Stimulated activated CD4-positive, alpha-beta T cell treated with anti-CD3 and anti-CD28 coated beads, Interleukin-15, amount 100 ng/mL, for 24 hours (primary cell): ENCODE results near the gene TRAFD1.
"Not testable (repeated sequence)": the region's sequence is repeated elsewhere in the genome, so short reads cannot be mapped to it uniquely, and the experiment has no call there.

Source experiments
- DNase-seq: peaks from one replicate; pipeline ENCODE4 v3.0.0-alpha.2; 2020

TRAFD1 gene

DNA sequence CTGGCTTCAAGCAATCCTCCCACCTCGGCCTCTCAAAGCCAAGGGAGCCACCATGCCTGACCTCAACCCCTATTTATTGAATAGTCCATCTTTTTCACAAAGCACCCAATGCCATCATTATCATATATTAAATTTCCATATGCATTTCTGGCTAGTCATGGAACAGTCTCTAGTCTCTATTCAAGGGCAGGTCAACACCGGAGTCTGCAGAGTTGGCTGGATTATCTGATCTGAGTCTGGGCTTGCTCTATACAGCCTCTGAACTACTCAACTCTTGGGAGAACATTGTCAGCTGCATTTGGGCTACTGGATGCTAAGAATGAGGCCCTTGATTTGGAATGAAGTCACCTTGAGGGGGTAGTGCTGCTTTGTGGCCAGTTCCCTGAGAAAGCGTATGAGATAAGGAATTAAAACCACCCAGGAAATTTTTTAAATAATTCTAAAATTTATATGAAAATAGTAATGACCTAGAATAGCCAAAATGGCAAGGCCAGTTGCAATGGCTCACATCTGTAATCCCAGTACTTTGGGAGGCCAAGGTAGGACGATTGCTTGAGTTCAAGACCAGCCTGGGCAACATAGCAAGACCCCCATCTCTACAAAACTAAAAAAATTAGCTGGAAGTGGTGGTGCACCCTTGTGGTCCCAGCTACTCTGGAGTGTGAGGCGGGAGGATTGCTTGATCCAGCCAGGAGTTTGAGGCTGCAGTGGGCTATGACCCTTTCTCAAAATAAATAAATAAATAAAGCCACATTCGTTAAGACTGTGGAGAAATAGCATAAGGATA lies 9.9 kb upstream of the TRAFD1 start:
- DNase-seq: no peak

DNA sequence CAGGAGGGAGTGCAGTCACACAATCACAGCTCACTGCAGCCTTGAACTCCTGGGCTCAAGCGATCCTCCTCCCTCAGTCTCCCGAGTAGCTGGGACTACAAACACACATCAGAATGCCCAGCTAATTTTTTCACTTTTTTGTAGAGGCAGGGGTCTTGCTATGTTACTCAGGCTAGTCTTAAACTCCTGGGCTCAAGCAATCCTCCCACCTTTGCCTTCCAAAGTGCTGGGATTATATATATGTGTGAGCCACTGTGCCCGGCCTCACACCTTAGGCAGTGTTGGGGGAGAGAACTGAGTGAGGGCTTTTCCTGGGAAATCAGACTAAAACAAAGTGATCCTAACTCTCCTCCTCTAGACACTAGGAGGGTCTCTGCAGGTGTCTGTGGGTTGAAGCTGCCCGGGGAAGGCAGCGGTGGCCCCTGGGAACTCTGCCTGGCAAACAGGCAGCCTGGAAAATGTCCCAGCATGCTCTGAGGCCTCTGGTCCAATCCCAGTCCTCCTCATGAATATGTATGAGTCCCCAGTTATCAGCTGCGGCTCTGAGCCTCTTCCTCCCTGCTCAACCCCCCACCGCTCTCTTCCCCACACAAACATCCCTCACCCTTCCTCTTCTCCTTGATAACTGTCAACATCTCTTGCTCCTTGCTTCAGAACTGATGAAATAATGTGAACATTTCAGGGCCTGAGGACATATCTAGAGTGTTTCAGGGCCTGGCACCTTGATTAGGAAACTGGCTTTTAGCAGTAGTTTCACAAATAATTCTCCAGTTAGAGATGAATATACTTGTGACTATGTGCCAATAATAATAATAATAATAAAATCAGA lies 8.9 kb upstream of the TRAFD1 start:
- DNase-seq: no peak

DNA sequence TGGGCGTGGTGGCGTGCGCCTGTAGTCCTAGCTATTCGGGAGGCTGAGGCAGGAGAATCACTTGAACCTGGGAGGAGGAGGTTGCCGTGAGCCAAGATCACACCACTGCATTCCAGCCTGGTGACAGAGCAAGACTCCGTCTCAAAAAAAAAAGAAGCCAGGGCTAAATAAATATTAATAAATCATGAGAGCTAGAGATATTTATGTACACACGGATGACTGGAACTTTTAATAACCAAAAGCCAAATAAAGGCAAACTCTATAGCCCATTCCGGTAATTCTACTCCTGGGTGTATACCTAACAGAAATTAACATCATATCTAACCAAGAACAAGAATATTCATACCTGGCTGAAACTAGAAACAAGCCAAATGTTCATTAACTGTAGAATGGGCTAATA lies 7.7 kb upstream of the TRAFD1 start:
- no peak for DNase-seq

DNA sequence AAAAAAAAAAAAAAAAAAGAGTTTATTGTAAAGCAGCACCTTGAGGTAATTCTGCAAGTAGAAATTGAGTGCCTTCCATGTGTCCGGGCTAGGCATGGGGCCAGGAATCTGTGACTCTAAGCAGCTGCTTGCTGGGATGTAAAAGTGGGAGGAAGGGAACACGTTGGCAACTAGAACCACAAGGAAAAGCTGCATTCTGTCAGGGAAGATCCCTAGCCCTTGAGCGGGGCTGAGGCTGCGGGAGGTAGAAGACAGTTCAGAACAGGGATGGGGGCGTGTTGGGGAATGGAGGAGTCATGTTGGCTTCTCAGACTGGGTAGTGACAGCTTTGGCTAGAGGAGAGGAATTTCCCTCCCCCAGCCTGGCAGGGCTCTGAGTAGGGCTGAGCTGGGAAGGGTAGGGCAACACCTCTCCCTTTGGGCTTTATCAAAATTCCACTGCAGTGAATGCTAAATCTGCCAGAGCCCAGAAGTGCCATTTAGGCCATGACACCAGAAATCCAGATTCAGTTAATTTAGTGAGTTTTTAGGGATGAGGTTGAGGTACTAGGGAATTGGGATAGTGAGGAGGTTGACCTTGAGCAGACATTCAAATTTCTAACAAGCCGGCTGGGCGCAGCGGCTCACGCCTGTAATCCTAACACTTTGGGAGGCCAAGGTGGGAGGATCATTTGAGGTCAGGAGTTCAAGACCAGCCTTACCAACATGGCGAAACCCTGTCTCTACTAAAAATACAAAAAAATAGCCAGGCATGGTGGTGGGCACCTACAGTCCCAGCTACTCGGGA lies 3.4 kb upstream of the TRAFD1 start:
- no peak for DNase-seq

DNA sequence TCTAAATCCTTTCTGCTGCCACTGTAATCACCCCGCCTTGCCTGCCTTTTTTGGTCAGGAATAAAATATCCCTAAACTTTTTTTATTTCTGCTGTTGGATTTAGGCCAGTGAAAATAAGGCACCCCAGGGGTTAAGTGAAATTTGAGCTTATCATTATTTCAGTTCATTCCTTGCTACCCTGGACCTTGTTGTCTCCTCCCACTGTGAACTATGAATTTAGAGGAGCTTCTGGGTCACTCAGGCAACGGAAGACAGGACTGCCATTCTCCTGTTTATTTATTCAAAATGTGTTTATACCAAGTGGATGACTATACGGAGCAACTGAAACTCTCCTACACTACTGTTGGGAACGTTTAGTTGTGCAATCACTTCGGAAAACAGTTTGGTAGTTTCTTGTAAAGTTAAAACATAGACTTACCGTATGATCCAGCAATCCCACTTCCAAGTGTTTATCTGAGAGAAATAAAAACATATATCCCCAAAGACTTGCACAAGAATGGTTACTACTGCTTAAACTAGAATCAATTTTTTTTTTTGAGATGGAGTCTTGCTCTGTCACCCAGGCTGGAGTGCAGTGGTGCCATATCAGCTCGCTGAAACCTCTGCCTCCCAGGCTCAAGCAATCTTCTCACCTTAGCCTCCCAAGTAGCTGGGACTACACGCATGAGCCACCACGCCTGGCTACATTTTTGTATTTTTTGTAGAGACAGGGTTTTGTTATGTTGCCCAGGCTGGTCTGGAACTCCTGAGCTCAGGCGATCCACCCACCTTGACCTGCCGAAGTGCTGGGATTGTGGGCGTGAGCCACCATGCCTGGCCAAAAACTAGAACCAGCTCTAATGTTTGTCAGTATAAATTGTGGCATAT lies 2.3 kb upstream of the TRAFD1 start:
- no peak for DNase-seq

DNA sequence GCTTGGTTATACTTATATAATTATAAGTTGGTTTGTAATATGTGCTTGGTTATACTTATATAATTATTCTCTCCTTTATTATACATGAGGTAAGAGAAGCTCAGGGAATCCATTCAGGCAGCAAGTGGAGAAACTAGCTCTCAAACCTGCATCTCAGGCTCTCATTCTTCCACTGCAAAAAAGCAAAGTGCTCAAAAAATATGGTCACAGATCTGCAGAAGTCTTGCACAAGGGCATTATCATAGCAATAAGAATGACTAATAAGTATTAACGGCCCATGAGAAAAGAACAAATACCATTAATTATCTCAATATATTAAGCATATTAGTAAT lies 476 bp upstream of the TRAFD1 start:
- DNase-seq: no peak

DNA sequence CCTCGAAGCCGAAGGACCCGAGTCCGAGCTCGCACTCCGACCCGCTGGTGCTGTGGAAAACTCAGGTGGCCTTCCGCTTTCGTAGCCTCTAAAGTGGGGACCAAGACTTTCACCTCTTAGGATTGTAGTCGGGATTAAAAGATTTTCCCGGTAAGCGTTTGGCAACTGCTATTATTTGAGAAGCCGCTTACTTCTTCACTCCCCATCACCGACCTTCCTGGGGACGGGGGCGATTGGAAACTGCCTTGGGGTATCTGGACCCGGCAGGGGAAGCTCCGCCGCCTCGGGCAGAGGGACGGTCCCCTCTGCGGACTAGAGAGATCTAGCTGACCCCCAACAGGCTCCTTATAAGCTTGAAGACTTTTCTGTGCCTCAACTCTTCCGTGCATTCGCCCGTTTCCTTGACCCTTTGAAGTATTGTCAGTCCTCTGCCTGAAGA lies 659 bp downstream of the TRAFD1 start:
- no peak for DNase-seq

DNA sequence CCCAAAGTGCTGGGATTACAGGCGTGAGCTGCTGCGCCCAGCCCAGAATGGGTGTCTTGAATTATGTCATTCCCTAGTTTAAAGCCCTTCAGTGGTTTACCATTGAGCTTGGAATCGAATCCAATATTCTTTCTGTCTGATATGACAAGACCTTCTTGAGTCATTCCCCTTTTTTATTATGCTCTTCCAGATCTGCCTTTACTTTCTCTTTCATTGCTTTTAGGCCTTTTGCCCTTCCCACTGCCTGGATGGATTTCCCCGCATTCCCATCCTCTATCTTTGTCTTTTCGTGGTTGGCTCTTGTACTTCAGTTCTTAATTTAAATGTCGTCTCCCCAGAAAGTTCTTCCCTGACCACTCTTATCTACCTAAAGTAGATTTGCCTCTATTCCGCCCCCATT lies 1.6 kb downstream of the TRAFD1 start:
- DNase-seq: no peak

DNA sequence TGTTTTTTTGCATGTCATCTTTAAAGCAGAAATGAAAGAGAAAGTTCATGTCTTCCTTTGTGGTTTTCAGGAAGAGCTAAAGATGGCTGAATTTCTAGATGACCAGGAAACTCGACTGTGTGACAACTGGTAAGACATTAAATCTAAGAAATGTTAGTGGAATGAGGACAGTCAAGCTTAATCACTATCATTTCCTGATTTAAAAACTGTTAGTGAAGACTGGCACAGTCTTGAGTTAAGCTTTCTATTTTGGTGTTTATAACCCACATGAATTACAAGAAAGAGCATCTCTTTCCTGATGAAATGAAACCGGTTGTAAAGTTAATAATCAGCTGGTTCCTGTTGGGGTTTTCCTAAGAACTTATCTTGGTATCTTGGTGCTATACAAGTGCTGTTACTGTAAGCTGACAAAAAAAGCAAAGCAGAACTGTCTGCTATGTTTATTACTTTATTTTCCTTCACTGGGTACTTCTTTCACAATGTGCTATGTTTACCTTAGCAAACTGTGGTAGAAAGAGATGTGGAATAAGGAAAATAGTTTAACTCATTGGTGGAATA lies 5.2 kb downstream of the TRAFD1 start:
- DNase-seq: no peak

DNA sequence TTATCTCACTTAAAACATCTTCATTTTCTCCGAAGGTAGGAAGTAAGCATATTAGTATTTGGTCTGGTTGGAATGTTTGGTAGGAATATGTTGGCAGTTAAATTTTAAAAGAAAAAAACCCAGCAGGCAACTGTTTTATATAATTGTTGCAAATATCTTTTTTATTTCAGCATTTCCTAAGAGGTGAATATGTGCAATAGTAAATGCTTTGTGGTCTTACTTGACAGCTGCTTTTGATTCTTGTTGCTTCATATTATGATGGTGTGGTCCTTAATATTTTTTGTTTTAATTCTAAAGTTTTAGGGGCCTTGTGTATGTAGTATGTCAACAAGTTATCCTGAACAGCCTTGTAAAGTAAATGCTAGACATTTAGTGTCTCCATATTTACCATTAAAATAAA lies 6.3 kb downstream of the TRAFD1 start:
- no peak for DNase-seq

DNA sequence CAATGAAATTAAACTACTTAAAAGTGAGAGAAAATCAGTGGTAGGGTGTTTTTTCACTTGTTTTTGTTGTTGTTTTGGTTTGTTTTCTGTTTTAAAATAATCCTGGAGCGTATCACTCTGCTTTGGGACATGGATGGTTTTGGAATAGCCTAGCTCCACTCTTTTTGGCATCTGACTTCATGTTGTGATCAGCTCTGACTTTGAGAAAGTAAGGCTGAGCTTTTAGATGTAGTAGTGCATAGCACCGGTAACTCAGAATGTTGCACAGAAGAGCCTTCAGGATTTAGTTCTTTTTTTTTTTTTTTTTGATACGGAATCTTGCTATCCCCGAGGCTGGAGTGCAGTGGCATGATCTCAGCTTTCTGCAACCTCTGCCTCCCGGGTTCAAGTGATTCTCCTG lies 8.1 kb downstream of the TRAFD1 start:
- no peak for DNase-seq

DNA sequence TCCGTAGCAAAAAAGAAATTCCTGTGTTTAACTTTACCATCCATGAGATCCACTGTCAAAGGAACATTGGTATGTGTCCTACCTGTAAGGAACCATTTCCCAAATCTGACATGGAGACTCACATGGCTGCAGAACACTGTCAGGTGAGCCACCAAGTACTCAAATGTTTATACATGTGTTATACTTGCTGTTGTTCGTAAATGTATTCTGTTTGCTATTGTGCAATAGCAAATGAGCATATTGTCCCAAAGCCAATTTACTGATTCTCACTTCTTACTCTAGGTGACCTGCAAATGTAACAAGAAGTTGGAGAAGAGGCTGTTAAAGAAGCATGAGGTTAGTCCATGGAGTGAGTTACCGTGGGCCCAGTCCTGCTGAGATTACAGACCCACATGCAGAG lies 9.4 kb downstream of the TRAFD1 start:
- DNase-seq: no peak

DNA sequence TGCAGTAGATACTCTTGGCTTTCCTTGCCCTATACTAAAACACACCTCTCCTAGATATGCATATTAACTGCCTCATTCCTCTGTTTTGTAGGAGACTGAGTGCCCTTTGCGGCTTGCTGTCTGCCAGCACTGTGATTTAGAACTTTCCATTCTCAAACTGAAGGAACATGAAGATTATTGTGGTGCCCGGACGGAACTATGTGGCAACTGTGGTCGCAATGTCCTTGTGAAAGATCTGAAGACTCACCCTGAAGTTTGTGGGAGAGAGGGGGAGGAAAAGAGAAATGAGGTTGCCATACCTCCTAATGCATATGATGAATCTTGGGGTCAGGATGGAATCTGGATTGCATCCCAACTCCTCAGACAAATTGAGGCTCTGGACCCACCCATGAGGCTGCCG lies 15.4 kb downstream of the TRAFD1 start:
- DNase-seq: no peak

DNA sequence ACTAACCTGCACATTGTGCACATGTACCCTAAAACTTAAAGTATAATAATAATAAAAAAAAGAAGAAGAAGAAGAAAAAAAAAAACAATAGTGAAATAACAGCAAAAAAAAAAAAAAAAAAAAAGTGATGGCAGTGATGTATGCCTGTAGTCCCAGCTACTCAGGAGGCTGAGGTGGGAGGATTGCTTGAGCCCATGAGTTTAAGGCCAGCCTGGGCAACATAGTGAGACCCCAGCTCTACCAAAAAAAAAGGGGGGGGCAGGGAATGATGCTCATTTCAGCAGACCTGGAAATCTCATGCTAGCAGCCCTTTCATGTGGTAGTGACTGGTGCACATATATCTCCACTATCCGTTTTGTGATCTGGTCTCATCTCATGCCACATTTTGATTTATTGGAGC lies 20.8 kb downstream of the TRAFD1 start:
- DNase-seq: no peak

DNA sequence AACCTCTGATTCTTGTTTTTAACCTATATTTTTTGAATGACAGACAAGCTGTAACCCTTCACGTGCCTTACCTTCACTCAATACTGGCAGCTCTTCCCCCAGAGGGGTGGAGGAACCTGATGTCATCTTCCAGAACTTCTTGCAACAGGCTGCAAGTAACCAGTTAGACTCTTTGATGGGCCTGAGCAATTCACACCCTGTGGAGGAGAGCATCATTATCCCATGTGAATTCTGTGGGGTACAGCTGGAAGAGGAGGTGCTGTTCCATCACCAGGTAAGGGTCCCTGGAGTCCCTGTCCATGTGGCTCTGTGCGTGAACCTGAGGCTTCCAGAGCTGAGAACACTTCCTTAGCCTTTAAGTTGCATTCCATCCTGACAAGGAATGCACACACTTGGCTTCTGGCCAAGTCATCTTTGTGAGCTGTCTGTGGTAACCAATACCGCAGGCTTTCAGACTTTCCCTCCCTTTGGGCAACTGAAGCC lies 22.7 kb downstream of the TRAFD1 start:
- no peak for DNase-seq

DNA sequence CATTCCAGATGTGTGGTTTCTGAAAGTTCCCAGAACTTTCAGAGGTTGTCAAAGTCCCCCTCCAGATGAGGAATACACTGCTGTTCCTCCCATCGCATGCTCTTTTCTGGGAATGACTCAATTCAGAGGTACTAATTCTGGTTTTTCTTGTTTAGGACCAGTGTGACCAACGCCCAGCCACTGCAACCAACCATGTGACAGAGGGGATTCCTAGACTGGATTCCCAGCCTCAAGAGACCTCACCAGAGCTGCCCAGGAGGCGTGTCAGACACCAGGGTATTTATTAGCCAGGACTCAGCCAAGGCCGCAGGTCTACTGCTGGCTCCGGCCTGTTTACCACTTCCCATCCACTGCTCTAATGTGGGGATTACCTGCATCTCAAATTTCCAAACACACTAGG lies 24.2 kb downstream of the TRAFD1 start:
- DNase-seq: no peak

DNA sequence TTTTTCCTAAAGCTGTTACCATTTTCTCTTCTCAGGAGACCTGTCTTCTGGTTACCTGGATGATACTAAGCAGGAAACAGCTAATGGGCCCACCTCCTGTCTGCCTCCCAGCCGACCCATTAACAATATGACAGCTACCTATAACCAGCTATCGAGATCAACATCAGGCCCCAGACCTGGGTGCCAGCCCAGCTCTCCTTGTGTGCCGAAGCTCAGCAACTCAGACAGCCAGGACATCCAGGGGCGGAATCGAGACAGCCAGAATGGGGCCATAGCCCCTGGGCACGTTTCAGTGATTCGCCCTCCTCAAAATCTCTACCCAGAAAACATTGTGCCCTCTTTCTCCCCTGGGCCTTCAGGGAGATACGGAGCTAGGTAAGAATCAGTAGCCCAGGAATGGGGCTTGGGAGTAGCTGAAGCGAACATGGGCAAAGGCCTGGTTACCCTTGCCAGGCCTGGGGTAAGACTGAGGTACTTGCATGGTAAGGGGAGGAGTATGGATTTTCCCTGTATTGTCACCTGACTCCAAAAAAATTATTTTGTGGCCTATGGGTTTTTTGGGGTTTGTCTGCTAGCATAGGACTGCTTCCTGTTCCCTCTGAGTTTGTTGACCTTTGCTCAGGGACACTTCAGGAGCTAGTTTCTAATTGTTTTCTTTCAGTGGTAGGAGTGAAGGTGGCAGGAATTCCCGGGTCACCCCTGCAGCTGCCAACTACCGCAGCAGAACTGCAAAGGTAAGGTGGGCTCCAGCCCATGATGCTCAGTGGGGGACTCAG lies 26.6 kb downstream of the TRAFD1 start:
- DNase-seq: no peak

DNA sequence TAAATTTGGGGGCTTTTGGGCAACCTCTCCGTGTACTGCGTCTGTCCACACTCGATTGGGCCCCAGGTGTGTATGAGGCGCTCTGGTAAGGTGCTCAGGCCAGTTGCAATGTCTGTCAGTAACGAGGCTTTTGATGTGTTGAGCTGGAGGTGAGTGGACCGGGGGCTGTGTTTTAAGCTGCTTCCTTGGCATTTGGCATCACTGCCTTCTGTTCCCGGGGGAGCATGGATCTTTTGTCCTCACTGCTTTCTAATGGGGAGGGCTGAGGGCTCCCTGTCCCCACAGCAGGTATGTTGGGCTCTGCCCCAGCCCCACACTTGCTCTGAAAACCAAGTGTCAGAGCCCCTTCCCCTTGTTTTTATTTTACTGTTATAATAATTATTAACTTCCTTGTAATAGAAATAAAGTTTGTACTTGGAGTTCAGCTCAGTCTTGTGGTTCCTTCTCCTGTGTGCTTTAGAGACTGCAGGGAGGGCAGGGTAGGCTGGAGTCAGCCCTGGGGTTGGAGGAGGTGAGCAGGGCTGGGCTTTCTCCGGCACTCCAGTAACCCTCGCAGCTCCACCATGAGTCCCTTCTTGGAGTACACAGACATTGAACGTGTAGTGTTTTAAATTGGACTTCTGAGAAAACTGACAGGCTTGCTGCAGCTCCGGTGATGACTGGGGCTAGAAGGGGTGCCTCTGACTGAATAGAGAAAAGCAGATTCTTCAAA lies 28.0 kb downstream of the TRAFD1 start:
- no peak for DNase-seq

DNA sequence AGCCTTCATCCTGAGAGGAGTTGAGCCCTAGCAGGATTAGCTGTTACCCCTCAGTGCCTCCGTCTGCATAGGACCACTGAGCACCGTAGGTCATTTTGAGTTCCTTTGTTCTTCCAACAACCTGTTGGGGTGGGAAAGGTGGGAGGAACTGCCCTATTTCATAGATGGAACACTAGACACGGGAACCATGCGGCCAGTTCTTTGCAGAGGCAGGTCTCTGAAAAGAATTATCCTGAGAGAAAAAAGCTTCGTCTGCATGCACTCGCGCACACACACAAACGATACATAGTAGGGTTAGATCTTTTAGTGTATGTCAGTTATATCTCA lies 28.5 kb downstream of the TRAFD1 start:
- no peak for DNase-seq

DNA sequence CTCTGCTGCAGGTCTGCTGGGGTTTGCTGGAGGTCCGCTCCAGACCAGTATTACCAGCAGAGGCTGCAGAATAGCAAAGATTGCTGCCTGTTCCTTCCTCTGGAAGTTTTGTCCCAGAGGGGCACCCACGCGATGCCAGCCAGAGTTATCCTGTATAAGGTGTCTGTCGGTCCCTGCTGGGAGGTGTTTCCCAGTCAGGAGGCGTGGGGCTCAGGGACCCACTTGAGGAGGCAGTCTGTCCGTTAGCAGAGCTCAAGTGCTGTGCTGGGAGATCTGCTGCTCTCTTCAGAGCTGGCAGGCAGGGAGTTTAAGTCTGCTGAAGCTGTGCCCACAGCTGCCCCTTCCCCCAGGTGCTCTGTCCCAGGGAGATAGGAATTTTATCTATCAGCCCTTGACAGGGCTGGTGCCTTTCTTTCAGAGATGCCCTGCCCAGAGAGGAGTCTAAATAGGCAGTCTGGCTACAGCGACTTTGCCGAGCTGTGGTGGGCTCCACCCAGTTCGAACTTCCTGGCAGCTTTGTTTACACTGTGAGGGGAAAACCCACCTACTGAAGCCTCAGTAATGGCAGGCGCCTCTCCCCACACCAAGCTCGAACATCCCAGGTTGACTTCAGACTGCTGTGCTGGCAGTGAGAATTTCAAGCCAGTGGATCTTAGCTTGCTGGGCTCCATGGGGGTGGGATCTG lies 33.2 kb downstream of the TRAFD1 start:
- DNase-seq: not testable (repeated sequence)
